ENCODE measurements around the gene TUBA8.
"Not testable (repeated sequence)": the region's sequence is repeated elsewhere in the genome, so short reads cannot be mapped to it uniquely, and the experiment has no call there.

The TUBA8 gene

GRCh38 chr22:18130699-18131429 is 20.3 kb downstream of the TUBA8 start:
- no peak for DNase-seq

- no peak for DNase-seq
Measured at GRCh38 chr22:18133452-18133851, 22.8 kb downstream of the TUBA8 start.

GRCh38 chr22:18136563-18137320 is 26.1 kb downstream of the TUBA8 start:
- no peak for DNase-seq

- not testable (repeated sequence) for DNase-seq
Measured at GRCh38 chr22:18141004-18141403, 30.4 kb downstream of the TUBA8 start.

- DNase-seq, result no peak
Measured at GRCh38 chr22:18144105-18144504, 33.5 kb downstream of the TUBA8 start.

- DNase-seq, result no peak
Measured at GRCh38 chr22:18145676-18146388, 35.2 kb downstream of the TUBA8 start.

- DNase-seq, result no peak
Measured at GRCh38 chr22:18146389-18146753, 35.8 kb downstream of the TUBA8 start.

GRCh38 chr22:18147791-18148190 is 37.2 kb downstream of the TUBA8 start:
- DNase-seq, result no peak

GRCh38 chr22:18148293-18148965 is 37.8 kb downstream of the TUBA8 start:
- DNase-seq, result no peak

GRCh38 chr22:18152519-18152918 is 41.9 kb downstream of the TUBA8 start:
- DNase-seq, result no peak

- no peak for DNase-seq
Measured at GRCh38 chr22:18154821-18155390, 44.3 kb downstream of the TUBA8 start.

GRCh38 chr22:18155546-18155945 is 44.9 kb downstream of the TUBA8 start:
- not testable (repeated sequence) for DNase-seq

- peak; percentile 21 for DNase-seq
Measured at GRCh38 chr22:18156878-18157713, 46.5 kb downstream of the TUBA8 start.

- no peak for DNase-seq
Measured at GRCh38 chr22:18157714-18158028, 47.1 kb downstream of the TUBA8 start.

GRCh38 chr22:18160641-18161040 is 50.0 kb downstream of the TUBA8 start:
- not testable (repeated sequence) for DNase-seq

GRCh38 chr22:18163843-18164242 is 53.2 kb downstream of the TUBA8 start:
- DNase-seq, result not testable (repeated sequence)

GRCh38 chr22:18164584-18164983 is 54.0 kb downstream of the TUBA8 start:
- not testable (repeated sequence) for DNase-seq

GRCh38 chr22:18165356-18165755 is 54.7 kb downstream of the TUBA8 start:
- not testable (repeated sequence) for DNase-seq

- not testable (repeated sequence) for DNase-seq
Measured at GRCh38 chr22:18170284-18170683, 59.7 kb downstream of the TUBA8 start.

GRCh38 chr22:18172203-18172602 is 61.6 kb downstream of the TUBA8 start:
- DNase-seq, result not testable (repeated sequence)

GRCh38 chr22:18172776-18173175 is 62.2 kb downstream of the TUBA8 start:
- not testable (repeated sequence) for DNase-seq

GRCh38 chr22:18173441-18173840 is 62.8 kb downstream of the TUBA8 start:
- DNase-seq, result not testable (repeated sequence)
